NCI-H748 (cell line): ENCODE results near the gene CTTNBP2NL.
"Not testable (repeated sequence)": the region's sequence is repeated elsewhere in the genome, so short reads cannot be mapped to it uniquely, and the experiment has no call there.

Experiments used
- DNase-seq: peaks from one replicate; lab custom pipeline; 2025; ENCODE audit not compliant: unreplicated experiment; lab: John Stamatoyannopoulos, UW

The CTTNBP2NL gene

GRCh38 chr1:112386024-112386723 is 9.8 kb upstream of the CTTNBP2NL start:
- DNase-seq, result no peak

- DNase-seq, result no peak
Observed at GRCh38 chr1:112386731-112387346, 9.2 kb upstream of the CTTNBP2NL start.

DNA sequence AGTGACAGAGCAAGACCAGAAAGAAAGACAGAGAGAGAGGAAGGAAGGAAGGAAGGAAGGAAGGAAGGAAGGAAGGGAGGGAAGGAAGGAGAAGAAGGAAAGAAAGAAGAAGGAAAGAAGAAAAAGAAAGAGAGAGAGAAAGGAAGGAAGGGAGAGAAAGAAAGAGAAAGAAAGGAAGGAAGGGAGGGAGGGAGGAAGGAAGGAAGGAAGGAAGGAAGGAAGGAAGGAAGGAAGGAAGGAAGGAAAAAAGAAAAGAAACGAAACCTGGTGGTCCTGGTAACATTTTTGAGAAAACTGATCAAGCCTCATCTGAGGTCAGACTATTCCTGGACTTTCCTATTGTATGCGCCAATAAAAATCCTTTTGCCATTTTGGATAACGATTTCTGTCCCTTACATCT is 8.2 kb upstream of the CTTNBP2NL start:
- DNase-seq, result no peak

GRCh38 chr1:112388436-112388835 is 7.6 kb upstream of the CTTNBP2NL start:
- peak; percentile 17 for DNase-seq

GRCh38 chr1:112389689-112390088 is 6.3 kb upstream of the CTTNBP2NL start:
- no peak for DNase-seq

GRCh38 chr1:112390335-112390734 is 5.7 kb upstream of the CTTNBP2NL start:
- DNase-seq, result not testable (repeated sequence)

- DNase-seq, result peak; percentile 93
Observed at GRCh38 chr1:112390775-112391602, 5.0 kb upstream of the CTTNBP2NL start.

- no peak for DNase-seq
Observed at GRCh38 chr1:112391603-112391940, 4.4 kb upstream of the CTTNBP2NL start.

DNA sequence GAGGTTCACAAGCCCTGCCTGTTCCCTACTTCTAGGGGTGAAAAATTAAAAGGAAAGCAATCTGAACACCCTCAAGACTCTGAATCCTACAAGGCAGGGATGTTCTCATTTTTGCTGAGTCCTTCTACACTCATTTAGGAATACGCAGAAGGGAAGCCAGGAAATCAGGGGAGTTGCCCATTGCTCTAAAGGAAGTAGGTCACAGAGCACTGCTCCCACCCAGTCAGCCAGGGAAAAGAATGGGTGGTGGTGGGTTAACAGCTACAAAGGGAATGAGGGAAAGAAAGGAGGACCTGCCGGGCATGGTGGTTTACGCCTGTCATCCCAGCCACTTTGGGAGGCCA is 2.4 kb upstream of the CTTNBP2NL start:
- no peak for DNase-seq

DNA sequence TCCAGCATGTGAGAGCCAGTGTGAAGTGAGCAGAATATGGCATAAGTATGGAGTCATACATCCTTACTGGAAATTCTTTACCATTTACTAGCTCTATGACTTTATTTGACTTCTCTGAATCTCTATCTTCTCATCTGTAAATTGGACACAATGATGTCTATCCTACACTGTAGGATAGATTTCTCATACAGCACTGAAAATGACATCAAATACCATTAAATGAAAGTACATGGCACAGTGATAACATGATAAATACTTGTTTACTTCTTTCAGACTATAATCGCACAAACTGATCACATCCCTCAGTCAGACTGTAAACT is 1.3 kb upstream of the CTTNBP2NL start:
- DNase-seq, result no peak

GRCh38 chr1:112395256-112395820 is 676 bp upstream of the CTTNBP2NL start:
- DNase-seq, result peak; percentile 43

GRCh38 chr1:112396653-112397471 is 848 bp downstream of the CTTNBP2NL start:
- peak; percentile 48 for DNase-seq

- no peak for DNase-seq
Observed at GRCh38 chr1:112397841-112398240, 1.8 kb downstream of the CTTNBP2NL start.

GRCh38 chr1:112399456-112399855 is 3.4 kb downstream of the CTTNBP2NL start:
- DNase-seq, result no peak

DNA sequence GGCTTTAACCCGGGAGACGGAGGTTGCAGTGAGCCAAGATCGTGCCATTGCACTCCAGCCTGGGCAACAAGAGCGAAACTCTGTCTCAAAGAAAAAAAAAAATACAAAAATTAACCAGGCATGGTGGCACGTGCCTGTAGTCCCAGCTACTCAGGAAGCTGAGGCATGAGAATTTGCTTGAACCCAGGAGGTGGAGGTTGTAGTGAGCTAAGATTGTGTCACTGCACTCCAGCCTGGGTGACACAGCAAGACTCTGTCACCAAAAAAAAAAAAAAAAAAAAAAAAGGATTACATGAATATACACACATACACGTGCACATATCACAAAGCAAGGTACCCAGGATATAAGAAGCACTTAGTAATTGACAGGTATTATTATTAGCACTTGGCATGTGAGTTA is 4.7 kb downstream of the CTTNBP2NL start:
- DNase-seq, result not testable (repeated sequence)

GRCh38 chr1:112402682-112403643 is 6.9 kb downstream of the CTTNBP2NL start:
- no peak for DNase-seq

GRCh38 chr1:112406771-112407170 is 10.8 kb downstream of the CTTNBP2NL start:
- no peak for DNase-seq

- no peak for DNase-seq
Observed at GRCh38 chr1:112409414-112409813, 13.4 kb downstream of the CTTNBP2NL start.

DNA sequence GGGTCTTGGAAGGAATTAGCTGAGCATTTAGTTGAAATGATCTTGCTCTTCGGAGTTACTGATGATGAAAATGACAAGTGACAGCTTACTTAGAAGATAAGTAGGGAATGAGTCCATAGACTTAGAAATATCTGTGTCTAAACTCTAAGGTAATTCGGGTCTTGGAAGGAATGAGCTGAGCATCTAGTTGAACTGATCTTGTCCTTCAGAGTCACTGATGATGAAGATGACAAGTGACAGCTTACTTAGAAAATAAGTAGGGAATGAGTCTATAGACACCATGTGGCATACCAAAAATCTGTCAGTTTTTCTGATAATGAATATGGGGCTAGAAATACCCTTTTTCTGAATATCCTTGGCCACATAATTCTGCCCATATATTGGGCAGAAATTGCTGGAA is 14.7 kb downstream of the CTTNBP2NL start:
- no peak for DNase-seq

DNA sequence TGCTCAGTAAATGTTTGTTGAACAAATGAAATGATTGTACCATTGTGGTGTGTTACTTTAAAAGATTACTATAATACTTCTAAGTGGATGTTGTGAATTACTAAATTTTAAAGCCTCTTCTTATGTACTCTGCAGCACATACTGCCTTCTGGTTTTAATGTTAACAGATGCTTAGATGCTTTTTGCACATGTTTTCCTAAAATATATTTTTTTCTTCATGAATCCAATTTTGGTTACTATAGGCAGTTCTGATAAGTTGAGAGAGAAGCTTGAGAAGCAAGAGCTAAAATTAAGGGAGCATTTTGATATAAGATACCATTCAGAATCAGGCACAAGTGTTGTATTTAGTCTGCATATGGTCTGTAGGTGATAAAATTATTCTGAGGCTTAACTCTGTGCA is 21.3 kb downstream of the CTTNBP2NL start:
- no peak for DNase-seq
